HK-2 (cell line): Measurements from ENCODE around the gene LRRC42.

Experiments
- DNase-seq: peaks from one replicate; pipeline ENCODE4 v3.0.0-alpha.2; 2018; ENCODE audit not compliant: unreplicated experiment

The LRRC42 gene, protein sequence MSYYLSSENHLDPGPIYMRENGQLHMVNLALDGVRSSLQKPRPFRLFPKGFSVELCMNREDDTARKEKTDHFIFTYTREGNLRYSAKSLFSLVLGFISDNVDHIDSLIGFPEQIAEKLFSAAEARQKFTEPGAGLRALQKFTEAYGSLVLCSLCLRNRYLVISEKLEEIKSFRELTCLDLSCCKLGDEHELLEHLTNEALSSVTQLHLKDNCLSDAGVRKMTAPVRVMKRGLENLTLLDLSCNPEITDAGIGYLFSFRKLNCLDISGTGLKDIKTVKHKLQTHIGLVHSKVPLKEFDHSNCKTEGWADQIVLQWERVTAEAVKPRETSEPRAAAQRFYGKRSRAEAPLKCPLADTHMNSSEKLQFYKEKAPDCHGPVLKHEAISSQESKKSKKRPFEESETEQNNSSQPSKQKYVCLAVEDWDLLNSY

DNA sequence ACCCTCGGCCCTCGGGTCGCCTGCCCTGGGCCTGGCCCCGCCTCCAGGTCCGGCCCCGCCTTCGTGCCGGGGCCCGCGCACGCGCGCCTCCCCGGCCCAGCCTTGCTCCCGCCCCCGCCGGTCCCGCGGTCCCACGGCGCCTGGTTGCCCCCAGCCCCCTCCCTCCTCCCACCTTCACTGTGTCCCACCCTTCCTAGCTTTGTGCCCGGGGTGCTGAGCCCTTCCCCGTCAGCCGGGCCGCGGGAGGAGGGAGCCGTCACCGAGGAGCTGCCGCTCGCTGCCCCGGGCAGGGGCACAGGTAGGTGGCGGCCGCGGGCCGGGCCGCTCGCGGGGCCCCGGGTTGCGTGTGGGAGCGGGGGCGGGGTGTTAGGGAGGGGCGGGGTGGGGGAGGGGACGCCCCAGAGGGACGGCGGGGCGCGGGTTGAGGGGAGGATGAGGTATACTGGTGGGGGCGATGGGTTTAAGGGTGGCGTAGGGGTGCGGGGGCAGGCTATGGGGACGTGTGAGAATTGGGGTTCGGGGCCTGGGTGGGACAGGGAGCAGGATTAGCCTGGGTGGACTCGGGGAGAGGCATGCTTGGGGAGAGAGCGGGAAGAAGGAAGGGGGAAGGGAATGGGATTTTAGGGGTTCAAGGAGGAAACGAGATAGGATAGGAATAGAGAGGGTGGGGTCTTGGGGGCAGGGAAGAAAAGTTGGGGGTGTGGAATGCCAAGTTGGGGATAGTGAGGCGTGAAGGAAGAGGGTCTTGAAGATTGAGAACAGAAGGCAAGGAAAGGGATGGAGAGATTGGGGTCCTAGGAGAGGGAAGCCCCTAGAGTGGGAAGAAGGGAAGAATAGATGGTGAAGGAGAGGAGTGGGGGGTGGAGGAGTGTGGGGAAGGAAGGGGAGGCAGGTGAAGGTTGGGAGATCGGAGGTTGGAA, at the start of gene LRRC42:
TSS of gene LRRC42 (plus strand) at position 99 of the 920 bp plus-strand sequence. CDS start 5,650 bp downstream, outside the sequence.
- no peak for DNase-seq

DNA sequence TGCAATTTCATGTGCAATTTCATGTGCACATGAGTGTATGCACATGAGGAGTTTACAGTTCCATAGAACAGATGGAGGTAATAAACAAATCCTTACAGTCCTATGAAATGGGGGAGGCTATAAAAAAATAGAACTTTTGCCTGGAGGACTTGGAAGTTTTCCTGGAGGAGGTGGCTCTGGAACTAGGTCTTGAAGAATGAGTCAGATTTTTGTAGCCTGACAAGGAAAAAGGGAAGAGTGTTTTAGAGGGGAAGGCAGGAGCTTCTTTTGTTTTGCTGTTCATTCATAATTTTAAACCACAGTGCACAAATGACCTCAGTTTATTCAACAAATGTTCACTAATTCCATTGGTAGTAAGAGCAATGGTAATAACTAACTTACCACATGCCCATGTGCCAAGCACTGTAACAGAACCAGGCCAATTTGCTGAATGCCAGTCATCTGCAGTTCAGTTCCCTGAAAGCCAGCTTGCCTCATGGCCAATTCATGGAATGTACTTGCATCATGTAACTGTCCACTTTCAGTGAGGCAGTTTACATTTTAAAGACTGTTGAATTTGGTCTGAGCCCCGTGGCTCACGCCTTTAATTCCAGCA, 49.4 kb upstream of the LRRC42 start:
- DNase-seq = peak; percentile 47

DNA sequence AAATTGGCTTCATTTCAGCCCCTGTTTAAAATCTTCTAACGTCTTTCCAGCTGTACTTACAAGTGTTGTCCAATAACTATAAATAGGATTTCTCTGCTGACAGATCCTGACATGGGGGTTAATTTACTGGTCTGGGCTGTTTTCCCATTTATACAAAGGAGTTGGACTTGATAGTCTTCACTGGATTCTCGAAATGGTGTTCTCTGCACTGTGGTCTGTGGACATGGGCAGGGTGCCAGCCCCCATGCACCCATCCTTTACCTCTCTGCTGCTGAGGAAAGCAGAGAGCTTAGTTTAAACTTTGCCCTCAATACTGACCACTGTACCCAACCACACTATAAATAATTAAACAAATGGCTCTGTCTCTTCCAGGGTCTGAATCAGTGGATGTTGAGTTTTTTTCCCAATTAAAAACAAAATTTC, 46.9 kb upstream of the LRRC42 start:
- DNase-seq = peak; percentile 71

DNA sequence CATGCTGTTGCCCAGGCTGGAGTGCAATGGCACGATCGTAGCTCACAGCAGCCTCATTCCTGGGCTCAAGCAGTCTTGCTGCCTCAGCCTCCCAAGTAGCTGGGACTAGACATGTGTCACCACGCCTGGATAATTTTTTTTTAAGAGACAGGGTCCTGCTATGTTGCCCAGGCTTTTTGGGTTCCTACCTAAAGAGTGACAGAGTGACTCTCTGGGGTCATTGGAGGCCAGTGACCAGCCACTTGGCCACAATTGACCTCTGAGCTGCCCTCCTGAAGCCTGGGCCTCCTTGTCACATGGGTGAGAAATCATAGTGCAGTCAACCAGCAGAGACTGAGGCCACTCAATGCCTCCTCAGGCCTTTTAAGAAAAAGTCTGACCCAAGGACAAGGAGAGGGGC, 46.4 kb upstream of the LRRC42 start:
- DNase-seq = peak; percentile 20

DNA sequence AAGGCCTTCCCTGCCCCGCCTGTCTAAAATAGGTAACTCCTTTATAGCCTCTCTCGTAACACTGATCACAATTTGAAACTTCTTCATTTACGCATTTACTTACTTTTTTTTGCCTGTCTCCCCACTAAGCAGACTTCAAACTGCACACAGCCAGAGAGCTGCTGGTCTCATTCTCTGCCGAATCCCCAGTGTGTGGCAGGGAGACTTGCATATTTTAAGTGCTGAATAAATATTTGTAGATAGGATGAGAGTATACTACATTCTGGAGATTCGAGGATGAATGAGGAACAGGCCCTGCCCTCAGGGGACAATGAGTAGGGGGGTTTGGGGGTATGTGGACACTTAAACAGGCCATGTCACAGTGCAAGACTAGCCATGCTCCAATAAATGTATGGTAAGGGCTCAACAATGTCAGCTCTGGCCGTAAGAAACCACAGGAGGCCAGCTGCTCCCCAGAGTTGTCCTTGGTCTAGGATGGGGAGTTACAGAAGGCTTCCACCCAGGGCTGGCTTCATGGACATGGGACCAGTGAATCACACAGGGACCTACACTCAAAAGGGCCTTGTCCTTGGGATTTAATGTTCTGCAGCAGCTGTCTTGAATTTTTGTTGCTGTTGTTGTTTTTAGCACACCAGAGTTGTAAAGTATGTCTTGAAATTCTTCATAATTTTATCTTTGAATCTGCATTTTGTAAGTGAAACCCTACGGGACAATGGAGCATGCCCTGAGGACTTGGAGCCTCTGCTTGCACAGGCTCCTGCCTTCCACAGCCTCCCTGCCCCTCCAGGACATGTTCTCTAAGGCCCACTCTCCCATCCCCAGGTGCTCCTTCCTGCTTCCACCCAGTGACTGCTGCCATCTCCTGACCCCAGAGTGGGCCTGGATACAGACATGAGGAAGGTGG, 43.7 kb upstream of the LRRC42 start:
- DNase-seq = no peak

DNA sequence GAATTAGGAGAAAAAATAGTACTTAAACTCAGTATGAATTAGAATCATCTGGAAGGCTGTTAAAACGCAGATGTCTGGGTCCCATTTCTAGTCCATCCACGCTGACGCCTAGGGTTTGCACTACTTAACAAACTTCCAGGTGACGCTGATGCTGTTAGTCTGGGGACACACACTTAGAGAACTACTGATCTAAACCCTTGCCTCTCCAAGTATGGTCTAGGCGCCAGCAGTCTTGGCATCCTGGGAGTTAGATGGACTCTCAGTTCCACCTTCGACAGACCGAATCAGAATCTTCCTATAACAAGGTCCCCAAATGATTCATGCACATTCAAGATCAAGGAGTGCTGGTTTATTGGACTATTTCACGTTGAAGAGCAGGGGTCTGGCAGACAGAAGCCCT, 40.6 kb upstream of the LRRC42 start:
- no peak for DNase-seq

DNA sequence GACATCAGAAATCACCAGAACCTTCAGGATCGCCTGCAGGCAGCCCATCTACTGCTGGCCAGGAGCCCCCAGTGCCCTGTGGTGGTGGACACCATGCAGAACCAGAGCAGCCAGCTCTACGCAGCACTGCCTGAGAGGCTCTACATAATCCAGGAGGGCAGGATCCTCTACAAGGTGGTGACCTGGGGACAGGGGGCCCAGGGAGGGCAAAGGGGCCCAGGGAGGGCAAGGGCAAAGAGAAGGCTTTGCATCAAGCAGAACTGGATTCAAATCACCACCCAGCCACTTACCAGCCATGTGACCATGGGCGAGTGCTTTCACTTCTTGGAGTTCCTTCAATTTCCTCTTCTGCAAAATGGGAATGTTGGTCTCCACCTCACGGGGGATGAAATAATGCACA, 40.0 kb upstream of the LRRC42 start:
- DNase-seq = no peak

DNA sequence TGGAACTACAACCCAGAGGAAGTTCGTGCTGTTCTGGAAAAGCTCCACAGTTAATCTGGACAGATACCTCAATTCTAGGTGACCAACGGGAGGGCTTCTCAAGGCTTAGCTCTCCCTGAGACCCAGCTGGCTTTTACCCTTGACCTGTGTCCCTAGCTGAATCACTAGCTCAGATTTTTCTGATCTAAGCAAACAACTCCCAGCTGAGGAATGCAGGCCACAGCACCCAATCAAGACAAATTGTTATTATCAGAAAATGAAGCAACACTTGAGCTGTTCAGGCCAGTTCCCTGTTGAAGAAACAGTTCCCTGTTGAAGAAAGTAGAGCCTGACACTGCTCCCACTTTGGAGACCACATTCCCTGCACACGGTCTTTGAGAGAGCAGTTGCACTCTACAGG, 36.2 kb upstream of the LRRC42 start:
- no peak for DNase-seq

DNA sequence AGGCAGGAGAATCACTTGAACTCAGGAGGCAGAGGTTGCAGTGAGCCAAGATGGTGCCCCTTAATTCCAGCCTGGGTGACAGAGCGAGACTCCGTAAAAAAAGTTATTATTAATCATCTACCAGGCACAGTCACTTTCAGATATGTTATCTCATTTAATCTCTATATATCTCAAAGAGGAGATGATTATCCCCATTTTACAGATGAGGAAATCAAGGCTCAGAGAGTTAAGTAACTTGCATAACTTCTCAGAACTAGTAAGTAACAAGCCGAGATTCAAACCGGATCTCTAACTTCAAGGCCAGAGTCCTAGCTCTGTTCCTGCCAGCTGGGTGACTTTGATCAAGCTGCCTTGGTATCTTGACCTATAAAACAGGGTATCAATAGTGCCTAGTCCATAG, 34.7 kb upstream of the LRRC42 start:
- DNase-seq = no peak

DNA sequence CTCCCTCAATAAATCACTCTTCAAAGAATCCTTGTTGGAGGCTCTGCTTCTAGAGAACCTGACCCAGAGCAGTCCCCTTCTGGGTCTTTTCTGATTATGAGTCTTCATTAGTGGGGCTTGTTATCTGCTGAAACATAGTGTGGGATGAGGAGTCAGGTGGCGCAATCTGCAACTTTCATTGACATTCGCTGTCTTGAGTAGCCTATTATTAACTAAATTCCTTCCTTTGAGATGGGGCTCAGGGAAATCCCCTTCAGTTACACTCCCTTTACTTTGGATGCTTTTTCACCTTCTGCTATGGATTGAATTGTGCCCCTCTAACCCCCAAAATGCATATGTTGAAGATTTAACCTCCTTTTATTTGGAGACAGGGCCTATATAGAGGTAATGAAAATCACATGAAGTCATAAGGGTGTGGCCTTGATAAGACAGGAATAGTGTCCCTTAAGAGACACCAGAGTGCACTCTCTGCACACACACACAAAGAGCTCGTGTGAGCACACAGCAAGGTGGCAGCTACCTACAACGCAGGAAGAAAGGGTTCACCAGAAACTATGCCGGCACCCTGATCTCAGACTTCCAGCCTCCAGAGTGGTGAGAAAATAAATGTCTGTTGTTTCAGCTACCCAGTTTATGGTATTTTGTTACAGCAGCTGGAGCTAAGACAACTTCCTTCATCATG, 32.7 kb upstream of the LRRC42 start:
- DNase-seq = no peak

DNA sequence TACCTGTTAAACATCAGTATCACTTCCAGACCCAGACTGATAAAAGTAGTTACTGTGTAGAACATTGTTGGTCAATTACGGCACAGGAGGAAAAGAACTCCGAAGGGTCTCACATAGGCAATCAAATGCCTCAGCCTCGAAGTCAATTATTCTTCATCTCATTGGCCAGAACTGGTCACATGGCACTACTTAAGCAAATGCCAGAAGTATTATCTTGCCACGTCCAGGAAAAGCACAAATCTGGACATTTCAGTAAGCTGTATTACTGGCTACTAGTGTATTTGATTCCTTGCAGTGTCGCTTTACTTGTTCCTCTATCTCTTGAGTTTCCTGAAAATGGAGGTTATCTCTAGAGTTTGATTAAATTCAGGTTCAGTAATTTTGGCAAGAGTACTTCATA, 27.8 kb upstream of the LRRC42 start:
- DNase-seq = no peak

DNA sequence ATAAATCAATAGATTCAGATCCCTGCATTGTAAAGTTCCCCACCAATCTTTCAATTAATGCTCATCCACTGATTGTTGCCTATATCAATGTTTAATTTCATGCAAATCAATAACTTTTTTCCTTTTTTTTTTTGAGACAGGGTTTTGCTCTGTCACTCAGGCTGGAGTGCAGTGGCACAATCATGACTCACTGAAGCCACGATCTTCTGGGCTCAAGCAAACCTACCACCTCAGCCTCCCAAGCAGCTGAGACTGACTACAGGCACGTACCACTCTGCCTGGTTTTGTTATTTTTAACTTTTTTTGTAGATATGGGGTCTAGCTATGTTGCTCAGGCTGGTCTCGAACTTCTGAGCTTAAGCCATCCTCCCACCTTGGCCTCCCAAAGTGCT, 26.5 kb upstream of the LRRC42 start:
- no peak for DNase-seq

DNA sequence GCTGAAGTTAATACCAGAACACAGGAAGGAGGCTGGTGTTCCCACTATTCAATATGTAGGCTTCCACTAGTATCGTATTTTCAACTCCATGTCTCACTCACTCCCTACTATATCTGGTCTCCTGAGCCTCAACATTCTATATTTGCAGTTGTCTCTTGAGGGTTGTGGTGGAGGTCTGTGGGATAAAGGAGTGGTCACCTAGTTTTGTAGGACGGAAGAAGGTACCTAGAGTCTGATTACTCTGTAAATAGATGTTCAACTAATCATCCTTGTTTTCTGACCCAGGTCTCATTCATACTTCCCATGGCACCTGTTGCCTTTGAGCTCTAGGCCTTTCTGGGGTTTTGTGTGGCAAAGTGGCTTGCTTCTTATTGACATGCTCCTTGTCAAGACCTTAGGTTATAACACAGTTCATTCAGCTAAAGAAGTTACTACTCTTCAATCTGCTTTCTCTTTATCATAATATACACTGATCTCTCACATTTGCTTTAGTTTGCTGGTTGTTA, 18.7 kb upstream of the LRRC42 start:
- no peak for DNase-seq

DNA sequence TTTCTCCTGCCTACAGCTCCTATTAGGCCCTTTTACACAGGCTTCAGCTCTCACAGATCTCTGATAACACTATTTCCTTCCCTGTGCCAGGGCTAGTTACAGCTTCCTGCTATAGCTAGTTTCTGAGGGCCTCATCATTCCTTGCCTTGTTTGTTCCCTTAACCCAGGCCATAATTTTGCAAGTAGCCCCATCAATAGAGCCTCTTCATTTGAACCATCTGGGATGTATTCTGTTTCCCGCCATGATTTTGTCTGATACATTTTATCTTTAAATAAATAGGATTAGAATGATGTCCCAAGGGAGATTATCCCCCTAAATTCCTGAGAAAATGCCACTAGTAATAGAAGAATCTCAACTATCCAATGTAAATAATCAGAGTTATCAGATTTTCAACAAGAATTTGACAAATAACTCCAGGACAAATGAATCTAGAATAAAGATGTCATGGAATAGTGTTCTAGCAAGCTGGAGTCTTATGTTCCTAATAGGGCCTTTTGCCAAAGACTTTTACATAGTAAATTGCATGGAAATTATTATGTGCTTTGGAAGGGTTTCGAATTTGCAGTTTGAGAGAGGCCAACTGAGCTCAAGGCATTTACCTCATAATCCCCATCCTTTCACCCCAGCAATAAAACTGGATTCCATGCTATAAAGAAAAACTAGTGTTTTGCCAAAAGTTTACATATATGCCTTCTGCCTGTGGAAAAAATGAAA, 16.7 kb upstream of the LRRC42 start:
- DNase-seq = no peak

DNA sequence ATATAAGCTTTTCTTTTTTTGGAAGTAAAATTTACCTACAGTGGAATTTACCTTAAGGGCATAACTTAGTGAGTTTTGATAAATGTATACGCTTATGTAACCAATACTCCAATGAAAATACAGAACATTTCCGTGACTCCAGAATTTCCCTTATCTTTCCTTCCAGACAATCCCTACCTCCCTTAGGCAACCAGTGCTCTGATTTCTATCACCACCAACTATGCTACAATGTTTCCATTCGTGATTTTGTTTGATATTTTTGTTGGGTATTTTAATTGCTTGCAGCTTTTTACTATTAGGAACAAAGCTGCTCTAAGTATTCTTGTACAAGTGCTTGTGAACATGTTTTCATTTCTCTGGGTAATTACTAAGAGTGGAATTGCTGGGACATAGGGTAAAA, 15.2 kb upstream of the LRRC42 start:
- no peak for DNase-seq

DNA sequence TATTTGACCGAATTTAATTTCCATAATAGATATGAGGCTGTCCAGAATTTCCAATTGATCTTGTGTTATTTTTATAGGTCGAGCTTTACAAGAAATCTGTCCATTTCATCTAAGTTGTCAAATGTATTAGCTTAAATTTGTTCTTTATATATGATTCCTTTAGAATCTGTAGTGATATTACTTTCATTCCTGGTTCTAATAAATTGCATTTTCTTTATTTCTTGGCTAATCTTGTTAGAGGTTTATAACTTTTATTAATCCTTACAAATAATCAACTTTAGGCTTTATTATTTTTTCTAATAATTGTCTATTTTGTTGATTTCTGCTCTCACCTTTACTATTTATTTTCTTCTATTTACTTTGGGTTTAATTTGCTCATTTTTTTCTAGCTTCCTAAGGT, 14.6 kb upstream of the LRRC42 start:
- no peak for DNase-seq

DNA sequence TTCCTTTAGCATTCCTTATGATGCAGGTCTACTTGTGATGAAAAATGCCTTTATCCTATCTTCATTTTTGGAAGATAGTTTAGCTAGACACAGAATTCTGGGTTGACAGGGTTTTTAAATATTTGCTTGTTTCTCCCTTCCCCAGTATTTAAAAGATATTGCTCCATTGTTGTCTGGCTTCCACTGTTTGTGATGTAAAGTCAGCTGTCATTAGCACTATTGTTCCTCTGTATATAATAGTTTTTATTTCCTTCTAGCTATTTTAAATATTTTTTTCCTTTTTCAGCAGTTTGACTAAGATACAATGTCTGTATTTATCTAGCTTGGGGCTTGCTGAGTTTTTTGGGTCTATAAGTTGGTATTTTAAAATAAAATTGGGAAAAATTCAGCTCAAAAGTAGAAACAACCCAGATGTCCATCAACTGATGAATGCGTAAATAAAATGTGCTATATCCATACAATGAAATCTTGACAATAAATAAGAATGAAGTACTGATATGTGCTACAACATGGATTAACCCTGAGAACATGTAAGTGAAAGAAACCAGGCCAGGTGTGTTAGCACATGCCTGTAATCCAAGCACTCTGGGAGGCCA, 11.9 kb upstream of the LRRC42 start:
- DNase-seq = no peak

DNA sequence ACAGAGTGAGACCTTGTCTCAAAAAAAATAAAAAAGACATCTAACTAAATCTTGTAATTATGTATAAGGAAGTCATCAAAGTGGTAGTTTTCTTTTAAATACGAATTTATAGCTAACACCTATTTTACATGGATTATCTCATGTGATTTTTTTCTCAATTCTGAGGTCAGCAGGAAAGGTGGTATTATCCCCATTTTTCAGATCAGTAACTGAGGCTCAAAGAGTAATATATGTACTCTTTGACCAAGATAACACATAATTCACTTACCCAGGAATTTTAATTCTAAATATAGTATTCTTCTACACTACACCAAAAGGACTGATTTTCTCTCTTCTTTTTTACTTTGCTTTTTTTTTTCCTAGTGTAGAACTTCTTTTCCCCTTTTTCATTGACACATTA, 9.7 kb upstream of the LRRC42 start:
- no peak for DNase-seq

DNA sequence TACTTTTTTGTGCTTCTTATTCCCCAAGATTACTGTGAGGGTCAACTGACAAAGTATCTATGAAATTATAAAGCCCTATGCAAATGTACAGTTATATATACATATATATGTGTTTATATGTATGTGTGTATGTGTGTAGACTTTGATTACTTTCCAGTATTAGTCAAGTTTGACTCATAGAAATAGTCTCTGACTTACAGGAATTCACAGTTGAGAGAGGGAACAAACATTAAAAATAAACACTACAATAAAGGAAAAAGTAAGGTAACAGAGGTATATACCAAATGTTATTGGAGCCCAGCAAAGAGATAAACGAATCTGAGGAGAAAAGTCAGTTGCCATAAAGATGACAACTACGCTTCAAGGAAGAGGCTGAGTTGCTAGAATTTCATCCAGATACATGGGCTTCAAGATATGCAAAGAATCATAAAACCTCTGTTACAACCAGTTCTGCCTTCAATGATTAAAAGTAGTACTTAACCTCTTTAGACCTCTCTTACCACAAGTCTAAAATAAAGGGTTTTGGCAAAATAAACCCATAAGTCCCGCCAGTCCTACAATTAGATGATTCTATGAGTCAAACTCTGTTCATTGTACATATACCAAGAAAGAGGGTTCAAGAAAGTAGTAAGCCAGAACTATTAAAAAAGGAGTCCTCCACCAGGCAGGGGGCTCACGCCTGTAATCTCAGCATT, 7.9 kb upstream of the LRRC42 start:
- no peak for DNase-seq
